Measurements from ENCODE around the gene ZNF621. TPM values are rescaled to one million over a fixed set of nuclear protein-coding genes. Genes with fewer than 3 reads are reported as not detected.

Gene ZNF621
- total and polyA plus RNA-seq, 9 of the 15 experiments (the other 6 are each of a cell fraction or from before 2014, with no cell fraction given) = 4.7 to 28.9 (median 20.6) TPM

- no peak overlapping the region for H3K9ac ChIP-seq (ENCODE audit: insufficient read depth in 1 of 2, low read depth in 2 of 2, low read length in 2 of 2)
- ChIA-PET CTCF (ENCODE audit: low intra/inter-chr PET ratio) (no interaction called here), POLR2A (interaction anchor here (0.7 to 1.2 kb wide), 2 partner anchors 11 to 193 kb away, joined by 3 read pairs; no protein-coding TSS in a partner anchor)
- FAIRE-seq = no peak
- WGBS (ENCODE audit: insufficient coverage, low coverage, missing lambda C conversion rate) = 13% methylated on average over 2 of the region's 2 CpGs
- intact Hi-C loops (cut with micrococcal nuclease) (no loop called here), in situ Hi-C loops (cut with MboI) (no loop called here)
- H2AFZ ChIP-seq (ENCODE audit: low read depth, low read length) = peak overlapping the region; percentile 39; the same call in 1 of the 2 replicates
- no TSS peak for BruUV-seq (replicated peaks)
- no peaks in the 10 kb centered on the region for H3K9me3 ChIP-seq (replicated peaks; ENCODE audit: control insufficient read depth, insufficient read depth, low read depth, low read length)
- H3K79me2 ChIP-seq (ENCODE audit: control insufficient read depth, insufficient read depth, low read length) = no peaks in the 10 kb centered on the region
- H3K4me1 ChIP-seq (replicated peaks in 1 of 2; ENCODE audit: control insufficient read depth in 2 of 2, insufficient read depth in 2 of 2, low read length in 2 of 2) = peaks cover 0 to 7% of the 10 kb centered on the region in 2 experiments; a peak in 3 of 5 replicates
- H3K27ac ChIP-seq (ENCODE audit: extremely low read depth, low read depth, low read length) = no peak overlapping the region
- H3K4me2 ChIP-seq (ENCODE audit: insufficient read depth, low read length) = no peak overlapping the region; the same call in 1 of the 2 replicates
- H3K27me3 ChIP-seq (ENCODE audit: control insufficient read depth in 2 of 2, insufficient read depth in 2 of 2, low read length in 2 of 2) = 0 out of 5 replicates have a peak, but pooled peaks cover 0 to 3% of the 10 kb centered on the region in 2 experiments
- H3K36me3 ChIP-seq (ENCODE audit: control insufficient read depth, insufficient read depth, low read length) = no peaks in the 10 kb centered on the region
- DNase-seq (ENCODE audit: extremely low read depth in 1 of 4, low spot score in 3 of 4) = no peak
- H3K4me3 ChIP-seq = no peak overlapping the region
- no peak for ATAC-seq
- no peaks in the 10 kb centered on the region for H4K20me1 ChIP-seq (replicated peaks; ENCODE audit: control insufficient read depth, insufficient read depth, low read length)
- no peaks in the 10 kb centered on the region for H3K9me1 ChIP-seq (ENCODE audit: control insufficient read depth, insufficient read depth, low read length)
- TF ChIP-seq KDM4B (IDR thresholded peaks at IDR 0.05; ENCODE audit: borderline replicate concordance in 2 of 2, low read depth in 1 of 2) (no peak), RNF219 (CRISPR knock-in tag; IDR thresholded peaks at IDR 0.05) (no peak), ZEB2 (IDR thresholded peaks at IDR 0.05) (no peak), TBL1XR1 (IDR thresholded peaks at IDR 0.05; ENCODE audit: low read length in 2 of 2) (no peak), TAL1 (IDR thresholded peaks at IDR 0.05) (peak; percentile 27; the same call in 1 of the 2 replicates), THRA (IDR thresholded peaks at IDR 0.05) (no peak), CLOCK (CRISPR knock-in tag; IDR thresholded peaks at IDR 0.05; ENCODE audit: borderline replicate concordance) (no peak), SMAD3 (CRISPR knock-in tag; conservative IDR thresholded peaks at IDR 0.05) (no peak)
- TF ChIP-seq, protein P1, sequence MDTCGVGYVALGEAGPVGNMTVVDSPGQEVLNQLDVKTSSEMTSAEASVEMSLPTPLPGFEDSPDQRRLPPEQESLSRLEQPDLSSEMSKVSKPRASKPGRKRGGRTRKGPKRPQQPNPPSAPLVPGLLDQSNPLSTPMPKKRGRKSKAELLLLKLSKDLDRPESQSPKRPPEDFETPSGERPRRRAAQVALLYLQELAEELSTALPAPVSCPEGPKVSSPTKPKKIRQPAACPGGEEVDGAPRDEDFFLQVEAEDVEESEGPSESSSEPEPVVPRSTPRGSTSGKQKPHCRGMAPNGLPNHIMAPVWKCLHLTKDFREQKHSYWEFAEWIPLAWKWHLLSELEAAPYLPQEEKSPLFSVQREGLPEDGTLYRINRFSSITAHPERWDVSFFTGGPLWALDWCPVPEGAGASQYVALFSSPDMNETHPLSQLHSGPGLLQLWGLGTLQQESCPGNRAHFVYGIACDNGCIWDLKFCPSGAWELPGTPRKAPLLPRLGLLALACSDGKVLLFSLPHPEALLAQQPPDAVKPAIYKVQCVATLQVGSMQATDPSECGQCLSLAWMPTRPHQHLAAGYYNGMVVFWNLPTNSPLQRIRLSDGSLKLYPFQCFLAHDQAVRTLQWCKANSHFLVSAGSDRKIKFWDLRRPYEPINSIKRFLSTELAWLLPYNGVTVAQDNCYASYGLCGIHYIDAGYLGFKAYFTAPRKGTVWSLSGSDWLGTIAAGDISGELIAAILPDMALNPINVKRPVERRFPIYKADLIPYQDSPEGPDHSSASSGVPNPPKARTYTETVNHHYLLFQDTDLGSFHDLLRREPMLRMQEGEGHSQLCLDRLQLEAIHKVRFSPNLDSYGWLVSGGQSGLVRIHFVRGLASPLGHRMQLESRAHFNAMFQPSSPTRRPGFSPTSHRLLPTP (IDR thresholded peaks at IDR 0.05; ENCODE audit: borderline replicate concordance, extremely low read depth, insufficient read length) = no peak
- TF ChIP-seq, protein P2, sequence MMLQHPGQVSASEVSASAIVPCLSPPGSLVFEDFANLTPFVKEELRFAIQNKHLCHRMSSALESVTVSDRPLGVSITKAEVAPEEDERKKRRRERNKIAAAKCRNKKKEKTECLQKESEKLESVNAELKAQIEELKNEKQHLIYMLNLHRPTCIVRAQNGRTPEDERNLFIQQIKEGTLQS (IDR thresholded peaks at IDR 0.05) = no peak
- TF ChIP-seq, protein P2 (CRISPR knock-in tag; conservative IDR thresholded peaks at IDR 0.05) = no peak
Measured at GRCh38 chr3:40502034-40502433, 22.7 kb upstream of the ZNF621 start.
